EL (cell line): ENCODE results near the gene MT1H.
"Not testable (repeated sequence)": the region's sequence is repeated elsewhere in the genome, so short reads cannot be mapped to it uniquely, and the experiment has no call there.

Experiments used
- DNase-seq: peaks from one replicate; pipeline ENCODE4 v3.0.0-alpha.2; 2016

The MT1H gene

GRCh38 chr16:56686758-56687157 lies 17.1 kb downstream of the MT1H start:
- no peak for DNase-seq

GRCh38 chr16:56688762-56689161 lies 19.1 kb downstream of the MT1H start:
- no peak for DNase-seq

DNA sequence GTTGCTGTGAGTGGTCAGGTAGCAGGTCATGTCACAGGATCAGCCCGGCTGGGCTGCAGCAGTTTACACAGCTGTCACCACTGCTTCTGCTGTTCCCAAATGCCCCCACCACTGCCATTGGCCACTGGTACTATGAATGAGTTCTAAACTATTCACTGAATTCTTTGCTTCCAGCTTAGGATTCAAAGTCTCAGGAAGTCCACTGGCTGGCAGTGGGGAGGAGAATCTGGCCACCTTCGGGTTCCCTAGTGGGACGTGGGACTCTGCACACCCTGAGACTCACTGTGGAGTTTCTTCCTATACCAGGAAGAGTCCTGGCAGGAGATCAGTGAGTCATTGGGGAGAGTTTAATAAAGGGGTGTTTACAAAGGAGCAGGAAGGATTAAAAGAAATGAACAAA lies 19.6 kb downstream of the MT1H start:
- DNase-seq: no peak

GRCh38 chr16:56690420-56691122 lies 21.0 kb downstream of the MT1H start:
- DNase-seq: no peak

DNA sequence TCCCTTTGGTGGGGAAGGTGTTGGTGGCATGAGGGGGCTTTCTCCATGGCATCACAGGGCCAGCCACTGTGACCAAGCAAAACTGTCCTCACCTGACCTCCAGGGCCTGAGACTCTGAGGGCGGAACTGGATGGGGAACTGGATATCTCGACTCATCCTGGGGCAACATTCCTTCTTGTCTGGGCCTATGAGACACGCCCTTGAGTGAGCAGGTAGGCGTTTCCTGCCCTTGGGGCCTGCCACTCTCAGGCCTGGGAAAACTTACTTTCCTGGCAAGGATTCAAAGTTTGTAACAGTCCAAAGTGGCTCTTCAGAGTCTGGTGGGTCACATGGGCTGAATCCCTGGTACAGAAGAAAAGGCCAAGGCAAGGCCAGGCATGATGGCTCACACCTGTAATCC lies 22.3 kb downstream of the MT1H start:
- peak; percentile 48 for DNase-seq

DNA sequence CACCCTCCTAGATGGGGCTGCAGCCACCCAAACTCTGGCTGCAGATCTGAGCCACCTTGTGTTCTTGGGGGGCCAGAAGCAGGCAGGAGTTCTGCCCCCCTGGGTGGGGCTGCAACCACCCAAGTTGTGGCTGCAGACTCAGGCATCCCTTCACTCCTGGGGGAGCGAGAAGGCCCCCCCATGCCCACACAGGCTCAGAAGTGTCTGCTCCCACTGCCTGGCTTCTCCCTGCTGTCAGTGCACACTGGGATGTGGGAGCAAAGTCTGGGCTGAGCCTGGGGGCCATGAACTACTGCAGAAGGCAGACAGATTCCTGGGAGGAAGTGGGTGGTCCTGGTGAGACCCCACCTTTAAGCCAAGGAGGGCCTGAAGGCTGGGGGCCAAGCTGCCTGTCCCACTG lies 25.6 kb downstream of the MT1H start:
- no peak for DNase-seq

GRCh38 chr16:56697456-56698155 lies 28.0 kb downstream of the MT1H start:
- no peak for DNase-seq

DNA sequence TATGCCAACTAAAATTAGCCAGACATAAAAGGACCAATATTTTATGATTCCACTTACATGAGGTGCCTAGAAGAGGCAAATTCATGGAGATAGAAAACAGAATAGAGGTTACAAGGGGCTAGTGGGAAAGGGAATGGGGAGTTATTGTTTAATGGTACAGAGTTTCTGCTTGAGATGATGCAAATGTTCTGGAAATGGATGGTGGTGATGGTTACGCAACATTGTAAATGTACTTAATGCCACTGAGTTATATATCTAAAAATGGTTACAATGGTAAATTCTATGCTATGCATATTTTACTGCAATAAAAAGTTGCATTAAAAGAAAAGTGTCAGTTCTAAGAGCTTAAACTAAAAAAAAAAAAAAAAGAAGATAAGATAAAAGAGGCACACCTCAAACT lies 30.6 kb downstream of the MT1H start:
- DNase-seq: no peak

- DNase-seq: no peak
Measured at GRCh38 chr16:56700631-56701030, 31.0 kb downstream of the MT1H start.

DNA sequence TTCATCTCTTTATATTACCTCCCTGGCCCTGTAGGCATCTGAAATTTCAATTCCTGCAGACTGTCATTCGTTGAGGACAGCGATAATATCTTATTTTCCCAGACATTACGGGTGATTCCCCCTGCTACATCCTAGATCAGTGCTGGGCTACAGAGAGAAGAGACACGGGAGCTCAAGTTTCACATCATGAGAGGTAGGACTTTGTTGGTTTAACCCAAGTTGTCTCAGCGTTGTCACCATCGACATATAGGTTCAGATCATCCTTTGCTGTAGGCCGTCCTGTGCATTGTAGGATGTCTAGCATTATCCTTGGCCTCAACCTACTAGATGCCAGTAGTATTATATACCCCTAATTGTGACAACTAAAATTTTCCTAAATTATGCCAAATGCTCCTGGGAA lies 31.9 kb downstream of the MT1H start:
- DNase-seq: no peak

DNA sequence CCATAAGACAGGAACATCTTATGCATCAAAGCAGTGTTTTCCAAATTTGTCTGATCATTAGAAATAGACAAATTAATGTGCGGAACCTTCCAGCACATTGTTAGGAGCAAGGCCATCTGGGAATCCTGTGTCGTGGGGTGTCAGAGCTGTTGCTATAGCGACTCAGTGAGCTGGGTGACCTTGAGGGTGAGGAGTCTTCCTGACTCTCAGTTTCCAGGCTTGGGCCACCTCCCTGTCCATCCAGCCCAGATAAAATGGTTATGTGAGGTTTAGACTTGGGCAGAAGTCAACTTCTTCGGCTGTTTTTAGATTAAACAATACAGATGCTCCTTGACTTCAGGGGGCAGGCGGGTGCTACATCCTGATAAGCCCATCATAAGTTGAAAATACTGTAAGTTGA lies 33.2 kb downstream of the MT1H start:
- DNase-seq: no peak

DNA sequence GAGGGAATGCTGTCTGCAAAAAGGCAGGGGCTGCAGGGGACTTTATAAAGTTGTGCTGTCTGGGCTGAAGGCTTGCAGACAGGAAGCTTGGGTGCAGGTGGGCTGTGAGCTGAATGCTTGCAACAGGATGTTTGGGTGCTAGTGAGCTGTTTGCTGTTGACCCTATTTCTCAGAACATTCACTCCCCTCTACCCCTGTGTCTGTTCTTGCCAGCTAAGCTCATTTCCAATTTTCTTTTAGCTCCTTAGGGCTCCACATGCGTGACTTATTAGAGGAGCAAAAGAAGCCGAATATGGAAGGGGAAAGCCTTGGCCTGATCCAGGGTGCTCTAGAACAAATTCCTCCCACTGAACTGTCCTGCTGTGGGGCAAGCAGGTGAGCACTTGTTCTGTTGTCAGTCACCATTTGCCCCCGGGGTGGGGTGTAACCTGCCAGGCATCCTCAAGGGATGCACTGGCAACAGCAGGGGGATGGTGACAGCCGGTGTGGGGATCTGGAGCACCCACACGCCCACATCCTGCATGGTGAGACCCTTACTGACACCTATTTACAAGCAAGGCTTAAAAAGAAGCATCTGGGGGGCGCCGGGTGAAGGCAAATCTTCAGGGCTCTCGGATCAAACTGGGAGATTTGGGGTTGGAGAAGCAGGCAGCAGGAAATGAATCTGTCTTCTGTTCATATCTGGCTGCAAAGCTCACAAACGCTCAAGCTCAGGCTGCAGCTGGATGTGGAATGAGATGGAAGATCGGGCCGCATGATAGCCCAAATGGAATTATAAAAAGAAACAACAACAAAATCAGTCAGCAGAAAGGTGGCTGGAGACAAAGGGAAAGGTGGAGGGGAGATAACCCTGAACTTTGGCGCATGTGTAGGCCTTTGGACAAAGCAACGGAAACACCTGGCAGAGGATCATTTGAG lies 39.2 kb downstream of the MT1H start:
- DNase-seq: no peak

GRCh38 chr16:56709443-56710040 lies 39.9 kb downstream of the MT1H start:
- no peak for DNase-seq

DNA sequence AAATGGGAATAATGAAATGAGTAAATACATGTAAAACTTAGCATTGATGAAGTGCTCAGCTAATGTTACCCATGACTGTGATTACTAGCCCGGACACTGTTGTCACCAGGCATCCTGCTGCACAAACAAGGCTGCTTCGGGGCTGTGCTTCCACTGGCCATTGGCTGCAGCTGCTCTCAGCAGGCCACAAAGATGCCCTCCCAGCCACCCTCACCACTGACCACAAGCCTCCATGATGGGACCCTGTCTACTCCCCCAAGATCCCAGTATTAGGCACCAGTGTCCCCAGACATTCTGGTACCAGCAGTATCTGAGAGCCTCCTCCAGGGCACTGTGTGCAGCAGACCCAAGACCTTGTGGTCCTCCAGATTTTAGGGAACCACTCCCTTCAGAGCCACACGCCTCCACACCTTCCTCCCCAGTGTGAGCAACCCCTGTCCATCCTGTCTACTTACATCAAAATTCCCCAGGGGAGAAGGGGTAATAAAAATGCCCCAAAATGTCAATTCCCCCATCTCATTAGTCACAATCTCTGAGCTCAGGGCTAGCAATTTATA lies 40.6 kb downstream of the MT1H start:
- no peak for DNase-seq

DNA sequence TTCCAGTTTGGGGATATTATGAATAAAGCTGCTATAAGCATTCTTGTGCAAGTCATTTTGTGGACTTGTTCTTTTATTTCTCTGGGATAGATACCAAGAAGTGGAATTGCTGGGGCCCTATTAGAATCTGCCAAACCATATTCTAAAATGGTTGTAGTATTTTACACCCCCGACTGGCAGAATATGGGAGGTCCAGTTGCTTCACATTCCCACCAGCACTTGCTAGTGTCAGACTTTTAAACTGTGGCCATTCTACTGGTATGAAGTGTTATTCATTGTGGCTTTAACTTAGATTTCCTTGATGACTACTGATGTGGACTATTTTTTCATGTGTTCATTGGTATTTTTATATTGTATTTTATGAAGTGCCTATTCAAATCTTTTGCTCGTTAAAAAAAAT lies 42.2 kb downstream of the MT1H start:
- DNase-seq: no peak

DNA sequence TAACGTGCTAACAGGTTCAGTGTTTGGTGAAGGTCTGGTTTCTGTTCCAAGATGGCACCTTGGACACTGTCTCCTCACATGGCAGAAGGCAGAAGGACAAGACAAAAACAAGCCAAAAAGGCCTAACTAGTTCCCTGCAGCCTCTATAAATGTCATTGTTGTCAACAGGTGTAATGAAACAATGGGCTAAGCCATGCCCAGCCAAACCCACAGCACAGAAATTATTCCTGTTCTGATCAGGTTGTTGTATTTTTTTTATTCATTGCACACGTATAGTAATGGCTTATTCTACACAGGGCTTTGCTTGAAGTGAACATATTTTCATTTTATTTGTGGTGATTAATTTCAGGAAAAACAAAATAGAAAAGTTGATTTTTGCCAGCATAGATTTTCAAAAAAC lies 44.2 kb downstream of the MT1H start:
- DNase-seq: no peak

- no peak for DNase-seq
Measured at GRCh38 chr16:56715126-56715525, 45.5 kb downstream of the MT1H start.

- DNase-seq: no peak
Measured at GRCh38 chr16:56716761-56717160, 47.1 kb downstream of the MT1H start.

- not testable (repeated sequence) for DNase-seq
Measured at GRCh38 chr16:56717532-56717931, 47.9 kb downstream of the MT1H start.
